Lower leg skin (tissue), 3 donors: ENCODE measurements around the gene EIF3F.

Source experiments
- CTCF ChIP-seq, 3 donors: fragments of 450-650 bp; IDR thresholded peaks; one replicate each; pipeline ENCODE4 v1.5.1; 2016; ENCODE audit warnings: antibody characterized with exemption in 3 of 3, mild to moderate bottlenecking in 3 of 3, moderate library complexity in 2 of 3
- POLR2A ChIP-seq, 2 donors: fragments of 450-650 bp; IDR thresholded peaks; one replicate each; pipeline ENCODE4 v1.6.1; 2016 to 2017; ENCODE audit warnings: antibody characterized with exemption in 2 of 2, mild to moderate bottlenecking in 1 of 2, moderate library complexity in 1 of 2

- TF ChIP-seq CTCF (IDR thresholded peaks at IDR 0.05) (no peak), POLR2A (IDR thresholded peaks at IDR 0.05) (no peak)
Measured at GRCh38 chr11:8011981-8012444, 24.9 kb downstream of the EIF3F start.
